HEK293 (cell line): ENCODE data around the gene RPS19.

Experiments
- KLF16 ChIP-seq: fragments of 450-650 bp; formaldehyde crosslinking; IDR thresholded peaks from 2 replicates; pipeline ENCODE4 v1.5.1; 2017; ENCODE audit warnings: missing biosample characterization, missing genetic modification characterization
- REST ChIP-seq: fragments of 450-650 bp; formaldehyde crosslinking; IDR thresholded peaks from 2 replicates; pipeline ENCODE4 v1.5.1; 2016; ENCODE audit warnings: missing biosample characterization, missing genetic modification characterization
- TCF7L2 ChIP-seq: IDR thresholded peaks from 2 replicates; pipeline ENCODE4 v1.6.1; 2011; ENCODE audit warnings: low read depth, mild to moderate bottlenecking, inconsistent platforms, low read length, moderate library complexity, borderline replicate concordance
- ZBTB20 ChIP-seq: fragments of 450-650 bp; formaldehyde crosslinking; IDR thresholded peaks from 2 replicates; pipeline ENCODE4 v1.5.1; 2016; ENCODE audit warnings: missing biosample characterization, missing genetic modification characterization
- ZBTB26 ChIP-seq: fragments of 450-650 bp; formaldehyde crosslinking; optimal IDR thresholded peaks from 2 replicates; pipeline ENCODE3; 2016; ENCODE audit warnings: missing biosample characterization, mild to moderate bottlenecking, missing genetic modification characterization
- ZNF140 ChIP-seq: fragments of 450-650 bp; formaldehyde crosslinking; IDR thresholded peaks from 2 replicates; pipeline ENCODE4 v1.5.1; 2016; ENCODE audit warnings: missing biosample characterization, missing genetic modification characterization
- ZNF239 ChIP-seq: fragments of 450-650 bp; formaldehyde crosslinking; IDR thresholded peaks from 2 replicates; pipeline ENCODE4 v1.5.1; 2016; ENCODE audit warnings: missing biosample characterization, missing genetic modification characterization
- ZNF513 ChIP-seq: fragments of 450-650 bp; IDR thresholded peaks from 2 replicates; pipeline ENCODE4 v1.5.1; 2018; ENCODE audit warnings: missing biosample characterization, missing genetic modification characterization
- ZNF830 ChIP-seq: fragments of 450-650 bp; IDR thresholded peaks from 2 replicates; pipeline ENCODE4 v1.5.0; 2018; ENCODE audit warnings: missing biosample characterization, missing genetic modification characterization, low read depth, mild to moderate bottlenecking, moderate library complexity
- ZSCAN30 ChIP-seq: fragments of 450-650 bp; IDR thresholded peaks from 2 replicates; pipeline ENCODE4 v1.5.1; 2018; ENCODE audit warnings: missing biosample characterization, mild to moderate bottlenecking, missing genetic modification characterization, moderate library complexity
- TF ChIP-seq, protein P1 (sequence below): fragments of 450-650 bp; formaldehyde crosslinking; IDR thresholded peaks from 2 replicates; pipeline ENCODE4 v1.5.1; 2016; ENCODE audit warnings: missing biosample characterization, missing genetic modification characterization

DNA sequence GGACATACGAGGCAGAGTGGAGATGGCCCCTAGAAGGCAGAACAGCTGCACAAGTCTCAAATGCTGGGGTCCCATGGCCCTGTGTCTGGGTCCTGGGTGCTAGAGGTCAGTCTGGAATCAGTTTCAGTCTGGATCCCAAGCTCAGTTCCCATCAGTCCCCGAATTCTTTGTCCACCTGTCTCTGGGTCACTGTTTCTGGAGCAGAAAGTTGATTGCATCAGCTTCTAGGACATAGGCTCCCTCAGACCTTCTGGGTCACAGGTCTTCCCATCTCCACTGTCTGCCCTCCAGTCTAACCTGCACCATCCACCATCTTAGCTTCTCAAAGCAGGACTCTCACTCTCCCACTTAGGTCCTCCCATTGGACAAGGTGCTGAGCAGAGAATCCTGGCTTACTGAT lies 20.8 kb upstream of the RPS19 start:
- no peak for TF ChIP-seq ZBTB20 (tag by site-specific recombination)
- TF ChIP-seq, protein P1, sequence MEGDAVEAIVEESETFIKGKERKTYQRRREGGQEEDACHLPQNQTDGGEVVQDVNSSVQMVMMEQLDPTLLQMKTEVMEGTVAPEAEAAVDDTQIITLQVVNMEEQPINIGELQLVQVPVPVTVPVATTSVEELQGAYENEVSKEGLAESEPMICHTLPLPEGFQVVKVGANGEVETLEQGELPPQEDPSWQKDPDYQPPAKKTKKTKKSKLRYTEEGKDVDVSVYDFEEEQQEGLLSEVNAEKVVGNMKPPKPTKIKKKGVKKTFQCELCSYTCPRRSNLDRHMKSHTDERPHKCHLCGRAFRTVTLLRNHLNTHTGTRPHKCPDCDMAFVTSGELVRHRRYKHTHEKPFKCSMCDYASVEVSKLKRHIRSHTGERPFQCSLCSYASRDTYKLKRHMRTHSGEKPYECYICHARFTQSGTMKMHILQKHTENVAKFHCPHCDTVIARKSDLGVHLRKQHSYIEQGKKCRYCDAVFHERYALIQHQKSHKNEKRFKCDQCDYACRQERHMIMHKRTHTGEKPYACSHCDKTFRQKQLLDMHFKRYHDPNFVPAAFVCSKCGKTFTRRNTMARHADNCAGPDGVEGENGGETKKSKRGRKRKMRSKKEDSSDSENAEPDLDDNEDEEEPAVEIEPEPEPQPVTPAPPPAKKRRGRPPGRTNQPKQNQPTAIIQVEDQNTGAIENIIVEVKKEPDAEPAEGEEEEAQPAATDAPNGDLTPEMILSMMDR (tag by site-specific recombination) = no peak
- no peak for TF ChIP-seq ZNF830
- TF ChIP-seq ZSCAN30 (tag by site-specific recombination) = no peak
- TF ChIP-seq ZNF513 (tag by site-specific recombination) = no peak
- no peak for TF ChIP-seq KLF16 (tag by site-specific recombination)
- no peak for TF ChIP-seq TCF7L2
- TF ChIP-seq ZNF140 (tag by site-specific recombination) = no peak
- no peak for TF ChIP-seq REST (tag by site-specific recombination)
- no peak for TF ChIP-seq ZNF239 (tag by site-specific recombination)
- TF ChIP-seq ZBTB26 (tag by site-specific recombination) = no peak
